T47D (cell line): ENCODE data around the gene GPC1.
A peak's percentile ranks its signal among the peaks of the same experiment; 100 is the strongest.
"Not testable (repeated sequence)": the region's sequence is repeated elsewhere in the genome, so short reads cannot be mapped to it uniquely, and the experiment has no call there.

Experiments used
- DNase-seq, 2 experiments: peaks; one replicate each; pipeline versions ENCODE4 v3.0.0 to v3.0.0-alpha.2; 2011 to 2012; ENCODE audit warnings: low read depth in 1 of 2, low spot score in 1 of 2
- JUND ChIP-seq: IDR thresholded peaks from 2 replicates; pipeline ENCODE4 v1.6.1; 2012; ENCODE audit warnings: low read depth
- in situ Hi-C: cut with HindIII; loops from 2 replicates; pipeline ENCODE4 v1.10.0; 2016; ENCODE audit warnings: low sequenced_read_pairs, low pct_unique_long_range_greater_than_20kb

GPC1 gene

GRCh38 chr2:240472078-240472790 is 36.8 kb downstream of the GPC1 start:
- in situ Hi-C loops = no loop called here
- TF ChIP-seq JUND = no peak

GRCh38 chr2:240473211-240473610 is 37.7 kb downstream of the GPC1 start:
- no peak for DNase-seq
- TF ChIP-seq JUND = no peak
- in situ Hi-C loops = no loop called here

More at GRCh38 chr2:240472078-240472790, 36.8 kb downstream of the GPC1 start:
- no peak for DNase-seq

GRCh38 chr2:240477916-240478315 is 42.5 kb downstream of the GPC1 start:
- in situ Hi-C loops = no loop called here
- no peak for TF ChIP-seq JUND
- DNase-seq = no peak

GRCh38 chr2:240478346-240479110 is 43.1 kb downstream of the GPC1 start:
- in situ Hi-C loops = no loop called here
- no peak for TF ChIP-seq JUND
- DNase-seq = no peak

- DNase-seq = no peak
- no peak for TF ChIP-seq JUND
- in situ Hi-C loops = no loop called here
Observed at GRCh38 chr2:240479111-240479501, 43.6 kb downstream of the GPC1 start.

- no peak for TF ChIP-seq JUND
- no peak for DNase-seq
- in situ Hi-C loops = no loop called here
Observed at GRCh38 chr2:240480834-240481623, 45.6 kb downstream of the GPC1 start.

- no peak for DNase-seq
- TF ChIP-seq JUND = no peak
Observed at GRCh38 chr2:240481720-240482119, 46.3 kb downstream of the GPC1 start.

GRCh38 chr2:240482141-240482540 is 46.7 kb downstream of the GPC1 start:
- TF ChIP-seq JUND = no peak
- DNase-seq = no peak
- in situ Hi-C loops = no loop called here

More at GRCh38 chr2:240481720-240482119, 46.3 kb downstream of the GPC1 start:
- in situ Hi-C loops = no loop called here

- no peak for TF ChIP-seq JUND
- DNase-seq = no peak
- in situ Hi-C loops = no loop called here
Observed at GRCh38 chr2:240491483-240491882, 56.0 kb downstream of the GPC1 start.

GRCh38 chr2:240494194-240494793 is 58.8 kb downstream of the GPC1 start:
- TF ChIP-seq JUND = no peak
- no peak for DNase-seq
- in situ Hi-C loops = no loop called here

- DNase-seq = peak in 1 of 2 experiments; percentile 5
- in situ Hi-C loops = not testable (repeated sequence)
Observed at GRCh38 chr2:240494942-240495341, 59.5 kb downstream of the GPC1 start.

GRCh38 chr2:240497082-240497481 is 61.6 kb downstream of the GPC1 start:
- DNase-seq = peak in 1 of 2 experiments; percentile 49
- in situ Hi-C loops = not testable (repeated sequence)
